A549 (cell line): Measurements from ENCODE around the gene CDK5RAP2.

Experiments used
- RAD21 ChIP-seq, 2 experiments: fragments of >200 bp in 1 of 2; sonication (Bioruptor Twin) in 1 of 2; formaldehyde crosslinking in 1 of 2; IDR thresholded peaks in 1 of 2; conservative IDR thresholded peaks in 1 of 2; 2 replicates in 1 of 2; 3 replicates in 1 of 2; pipeline ENCODE4 v1.6.1; 2012 to 2018; ENCODE audit warnings: inconsistent platforms in 1 of 2
- TF ChIP-seq, protein P1 (sequence below): fragments of 200-600 bp; sonication (generic); IDR thresholded peaks from 2 replicates; pipeline ENCODE4 v1.6.1; 2016; ENCODE audit warnings: antibody characterized with exemption, mild to moderate bottlenecking, moderate library complexity

DNA sequence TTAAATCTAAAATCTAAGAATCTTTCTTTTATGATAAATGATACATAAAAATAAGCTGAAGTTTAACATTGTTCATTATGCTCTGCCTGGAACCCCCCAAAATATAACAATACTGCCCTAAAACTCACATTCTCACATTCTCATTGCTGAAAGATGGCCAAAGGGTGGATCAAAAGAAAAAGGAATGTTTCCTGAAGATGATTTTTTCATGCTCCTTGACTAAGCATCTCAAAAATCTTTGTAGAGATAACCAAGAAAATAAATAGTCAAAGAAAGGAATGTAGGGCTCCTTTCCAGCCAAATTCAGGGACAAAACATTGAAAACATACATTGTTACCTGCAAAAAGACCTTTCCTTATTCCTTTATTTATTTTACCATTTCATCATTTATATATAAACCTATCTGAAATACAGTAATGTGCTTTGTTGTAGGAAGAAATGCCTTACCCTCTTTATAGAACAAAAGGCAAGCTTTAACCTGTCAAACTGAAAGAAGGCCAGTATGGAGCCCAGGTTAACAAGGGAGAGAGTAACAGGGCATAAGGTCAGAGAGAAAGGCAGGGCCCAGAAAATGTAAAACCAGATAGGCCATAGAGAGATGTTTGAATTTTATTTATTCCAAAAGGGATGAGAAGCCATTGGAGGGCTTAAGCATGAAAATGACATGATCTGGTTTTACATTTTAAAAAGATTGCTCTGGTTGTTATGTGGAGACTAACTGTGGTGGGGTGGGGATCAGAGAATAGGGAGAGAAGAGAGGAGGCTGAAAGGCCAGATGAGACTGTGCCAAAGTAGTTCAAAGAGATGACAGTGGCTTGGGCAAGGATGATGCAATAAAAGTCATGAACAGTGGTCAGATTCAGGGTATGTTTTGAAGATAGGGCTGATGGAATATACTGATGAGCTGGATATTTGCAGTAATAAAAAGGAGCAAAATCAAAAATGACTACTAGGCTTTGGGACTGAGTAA, 37.3 kb upstream of the CDK5RAP2 start:
- TF ChIP-seq, protein P1, sequence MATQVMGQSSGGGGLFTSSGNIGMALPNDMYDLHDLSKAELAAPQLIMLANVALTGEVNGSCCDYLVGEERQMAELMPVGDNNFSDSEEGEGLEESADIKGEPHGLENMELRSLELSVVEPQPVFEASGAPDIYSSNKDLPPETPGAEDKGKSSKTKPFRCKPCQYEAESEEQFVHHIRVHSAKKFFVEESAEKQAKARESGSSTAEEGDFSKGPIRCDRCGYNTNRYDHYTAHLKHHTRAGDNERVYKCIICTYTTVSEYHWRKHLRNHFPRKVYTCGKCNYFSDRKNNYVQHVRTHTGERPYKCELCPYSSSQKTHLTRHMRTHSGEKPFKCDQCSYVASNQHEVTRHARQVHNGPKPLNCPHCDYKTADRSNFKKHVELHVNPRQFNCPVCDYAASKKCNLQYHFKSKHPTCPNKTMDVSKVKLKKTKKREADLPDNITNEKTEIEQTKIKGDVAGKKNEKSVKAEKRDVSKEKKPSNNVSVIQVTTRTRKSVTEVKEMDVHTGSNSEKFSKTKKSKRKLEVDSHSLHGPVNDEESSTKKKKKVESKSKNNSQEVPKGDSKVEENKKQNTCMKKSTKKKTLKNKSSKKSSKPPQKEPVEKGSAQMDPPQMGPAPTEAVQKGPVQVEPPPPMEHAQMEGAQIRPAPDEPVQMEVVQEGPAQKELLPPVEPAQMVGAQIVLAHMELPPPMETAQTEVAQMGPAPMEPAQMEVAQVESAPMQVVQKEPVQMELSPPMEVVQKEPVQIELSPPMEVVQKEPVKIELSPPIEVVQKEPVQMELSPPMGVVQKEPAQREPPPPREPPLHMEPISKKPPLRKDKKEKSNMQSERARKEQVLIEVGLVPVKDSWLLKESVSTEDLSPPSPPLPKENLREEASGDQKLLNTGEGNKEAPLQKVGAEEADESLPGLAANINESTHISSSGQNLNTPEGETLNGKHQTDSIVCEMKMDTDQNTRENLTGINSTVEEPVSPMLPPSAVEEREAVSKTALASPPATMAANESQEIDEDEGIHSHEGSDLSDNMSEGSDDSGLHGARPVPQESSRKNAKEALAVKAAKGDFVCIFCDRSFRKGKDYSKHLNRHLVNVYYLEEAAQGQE, result no peak
- no peak for TF ChIP-seq RAD21 (conservative IDR thresholded peaks at IDR 0.05 in 1 of 2, IDR thresholded peaks at IDR 0.05 in 1 of 2)
